ENCODE measurements around the gene SAMD4A. TPM values are rescaled to one million over a fixed set of nuclear protein-coding genes. Genes with fewer than 3 reads are reported as not detected.

SAMD4A gene
- polyA plus RNA-seq, 2 of the 4 experiments (the other 2 are of a cell fraction): 3.9 to 5.4 TPM

- Histone ChIP-seq H3K27ac (no peak overlapping the region), H3K4me1 (peaks cover 19% of the 10 kb centered on the region), H3K9me3 (no peaks in the 10 kb centered on the region), H3K4me2 (no peak overlapping the region), H3K4me3 (no peak overlapping the region)
- DNase-seq (ENCODE audit: low read depth in 1 of 2, low spot score in 1 of 2) (no peak), ATAC-seq (no peak), FAIRE-seq (no peak)
- no peak for TF ChIP-seq HMGXB4 (CRISPR knock-in tag; IDR thresholded peaks at IDR 0.05; ENCODE audit: borderline replicate concordance)
- no peak for TF ChIP-seq NPAS2 (CRISPR knock-in tag; IDR thresholded peaks at IDR 0.05; ENCODE audit: borderline replicate concordance)
- no peak for TF ChIP-seq HOXB13 (CRISPR knock-in tag; IDR thresholded peaks at IDR 0.05; ENCODE audit: low read depth)
- WGBS (ENCODE audit: missing lambda C conversion rate): 80% methylated on average over 9 of the region's 9 CpGs
- CTCF ChIA-PET: interaction anchor here (1.4 to 1.8 kb wide), 3 partner anchors 75 to 205 kb away, joined by 4 to 6 read pairs (median 4); partner anchors contain the start of gene SAMD4A
- POLR2A ChIA-PET: no interaction called here
Observed at GRCh38 chr14:54768501-54769129, 201.7 kb downstream of the SAMD4A start.

- Histone ChIP-seq H3K4me1 (peaks cover 27% of the 10 kb centered on the region), H3K4me2 (no peak overlapping the region), H3K4me3 (no peak overlapping the region), H3K27ac (no peak overlapping the region), H3K9me3 (no peaks in the 10 kb centered on the region)
- ATAC-seq (no peak), FAIRE-seq (no peak), DNase-seq (ENCODE audit: low read depth in 1 of 2, low spot score in 1 of 2) (no peak)
- no peak for TF ChIP-seq JUNB (IDR thresholded peaks at IDR 0.05)
- no peak for TF ChIP-seq BHLHE40 (IDR thresholded peaks at IDR 0.05; ENCODE audit: low read depth, low read length)
- TF ChIP-seq CTCF (IDR thresholded peaks at IDR 0.05): no peak
- TF ChIP-seq TP53 (CRISPR knock-in tag; IDR thresholded peaks at IDR 0.05): no peak
- TF ChIP-seq HES2 (IDR thresholded peaks at IDR 0.05): no peak
- no peak for TF ChIP-seq ZFP36 (IDR thresholded peaks at IDR 0.05; ENCODE audit: borderline replicate concordance, partially characterized antibody)
- no peak for TF ChIP-seq GATA3 (IDR thresholded peaks at IDR 0.05; ENCODE audit: borderline replicate concordance)
- TF ChIP-seq TFCP2L1 (CRISPR knock-in tag; IDR thresholded peaks at IDR 0.05): no peak
- no peak for TF ChIP-seq MAZ (IDR thresholded peaks at IDR 0.05; ENCODE audit: borderline replicate concordance, low read depth, low read length)
- CTCF ChIA-PET: interaction anchor here (0.8 to 2.1 kb wide), 7 partner anchors 16 to 271 kb away, joined by 3 to 12 read pairs (median 3); partner anchors contain the start of gene SAMD4A
- WGBS (ENCODE audit: missing lambda C conversion rate): 88% methylated on average over 14 of the region's 14 CpGs
- POLR2A ChIA-PET: no interaction called here
Observed at GRCh38 chr14:54769951-54770863, 203.3 kb downstream of the SAMD4A start.

GRCh38 chr14:54771411-54772027 is 204.6 kb downstream of the SAMD4A start:
- Histone ChIP-seq H3K4me2 (no peak overlapping the region; the same call in 2 of the 3 replicates), H3K4me3 (no peak overlapping the region), H3K4me1 (peaks cover 27% of the 10 kb centered on the region), H3K9me3 (no peaks in the 10 kb centered on the region), H3K27ac (peak overlapping the region in 1 of 2 experiments; percentile 28; a peak in 2 of 6 replicates)
- ChIA-PET CTCF (interaction anchor here (1.3 to 6.4 kb wide), 9 partner anchors 17 to 273 kb away, joined by 3 to 272 read pairs (median 12); partner anchors contain the start of gene SAMD4A), POLR2A (no interaction called here)
- no peak for ATAC-seq
- no peak for FAIRE-seq
- 96% methylated on average over 6 of the region's 6 CpGs for WGBS (ENCODE audit: missing lambda C conversion rate)
- DNase-seq (ENCODE audit: low read depth in 1 of 2, low spot score in 1 of 2): no peak
- TF ChIP-seq ELK1 (IDR thresholded peaks at IDR 0.05; ENCODE audit: low read depth, low read length) (no peak), TFCP2L1 (CRISPR knock-in tag; IDR thresholded peaks at IDR 0.05) (no peak), ZFP36 (IDR thresholded peaks at IDR 0.05; ENCODE audit: borderline replicate concordance, partially characterized antibody) (no peak)

Data from A549 (cell line).